ENCODE results near the gene SPATA4. TPM values are rescaled to one million over a fixed set of nuclear protein-coding genes. Genes with fewer than 3 reads are reported as not detected.

The SPATA4 gene
- total and polyA plus RNA-seq, 9 of the 15 experiments (the other 6 are each of a cell fraction or from before 2014, with no cell fraction given), result not detected

GRCh38 chr4:176236946-176237345 is 41.6 kb upstream of the SPATA4 start (continued):
- TF ChIP-seq, protein P1, sequence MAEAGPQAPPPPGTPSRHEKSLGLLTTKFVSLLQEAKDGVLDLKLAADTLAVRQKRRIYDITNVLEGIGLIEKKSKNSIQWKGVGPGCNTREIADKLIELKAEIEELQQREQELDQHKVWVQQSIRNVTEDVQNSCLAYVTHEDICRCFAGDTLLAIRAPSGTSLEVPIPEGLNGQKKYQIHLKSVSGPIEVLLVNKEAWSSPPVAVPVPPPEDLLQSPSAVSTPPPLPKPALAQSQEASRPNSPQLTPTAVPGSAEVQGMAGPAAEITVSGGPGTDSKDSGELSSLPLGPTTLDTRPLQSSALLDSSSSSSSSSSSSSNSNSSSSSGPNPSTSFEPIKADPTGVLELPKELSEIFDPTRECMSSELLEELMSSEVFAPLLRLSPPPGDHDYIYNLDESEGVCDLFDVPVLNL (CRISPR knock-in tag; IDR thresholded peaks at IDR 0.05; ENCODE audit: low read depth), result no peak

DNA sequence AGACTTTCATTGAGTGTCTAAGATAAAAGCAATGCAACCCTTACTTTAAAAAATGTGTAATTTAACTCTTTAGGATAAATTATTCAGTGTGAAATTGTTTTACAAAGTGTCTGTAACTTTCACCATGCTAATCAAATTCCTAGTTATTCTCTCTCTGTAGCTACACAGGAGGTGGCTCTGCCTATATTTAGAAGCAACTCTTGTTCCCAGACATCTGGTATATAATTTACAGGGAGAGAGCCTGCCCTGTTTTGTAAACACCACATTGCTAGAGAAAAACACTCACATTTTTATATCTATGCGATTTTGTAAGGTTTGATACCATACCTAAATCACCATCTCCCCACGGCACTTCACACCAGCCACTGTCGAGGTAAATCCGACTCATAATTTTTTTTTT is 35.5 kb upstream of the SPATA4 start:
- Histone ChIP-seq H4K20me1 (replicated peaks; ENCODE audit: control insufficient read depth, insufficient read depth, low read length) (no peaks in the 10 kb centered on the region), H3K79me2 (ENCODE audit: control insufficient read depth, insufficient read depth, low read length) (no peaks in the 10 kb centered on the region), H2AFZ (ENCODE audit: low read depth, low read length) (no peak overlapping the region), H3K4me1 (replicated peaks in 1 of 2; ENCODE audit: control insufficient read depth in 2 of 2, insufficient read depth in 2 of 2, low read length in 2 of 2) (no peaks in the 10 kb centered on the region; a peak in 1 of 5 replicates), H3K9me1 (ENCODE audit: control insufficient read depth, insufficient read depth, low read length) (no peaks in the 10 kb centered on the region), H3K9ac (ENCODE audit: insufficient read depth in 1 of 2, low read depth in 2 of 2, low read length in 2 of 2) (no peak overlapping the region), H3K9me3 (replicated peaks; ENCODE audit: control insufficient read depth, insufficient read depth, low read depth, low read length) (no peaks in the 10 kb centered on the region), H3K27me3 (ENCODE audit: control insufficient read depth in 2 of 2, insufficient read depth in 2 of 2, low read length in 2 of 2) (no peaks in the 10 kb centered on the region), H3K4me3 (no peak overlapping the region), H3K4me2 (ENCODE audit: insufficient read depth, low read length) (no peak overlapping the region), H3K36me3 (ENCODE audit: control insufficient read depth, insufficient read depth, low read length) (no peaks in the 10 kb centered on the region), H3K27ac (ENCODE audit: extremely low read depth, low read depth, low read length) (no peak overlapping the region)
- POLR2A ChIA-PET, result interaction anchor here (1.0 to 1.3 kb wide), 2 partner anchors 10 to 27 kb away, joined by 3 read pairs; no protein-coding TSS in a partner anchor
- DNase-seq (ENCODE audit: extremely low read depth in 1 of 4, low spot score in 3 of 4) (no peak), ATAC-seq (no peak), FAIRE-seq (no peak)
- BruUV-seq (replicated peaks), result no TSS peak
- WGBS (ENCODE audit: insufficient coverage, low coverage, missing lambda C conversion rate), result 0% methylated on average over 4 of the region's 4 CpGs
- intact Hi-C loops (cut with micrococcal nuclease) (loop anchor here (5.0 kb wide), 1 partner anchor 556 kb away; no protein-coding TSS in a partner anchor), in situ Hi-C loops (cut with MboI) (no loop called here)
- CTCF ChIA-PET (ENCODE audit: low intra/inter-chr PET ratio), result no interaction called here
- TF ChIP-seq ZBED1 (IDR thresholded peaks at IDR 0.05) (no peak), ZNF407 (IDR thresholded peaks at IDR 0.05; ENCODE audit: low read depth) (no peak), GTF2A2 (tag; IDR thresholded peaks at IDR 0.05) (no peak), ZNF551 (CRISPR knock-in tag; IDR thresholded peaks at IDR 0.05) (no peak), CREB1 (IDR thresholded peaks at IDR 0.05) (no peak), CREB1 (CRISPR knock-in tag; IDR thresholded peaks at IDR 0.05) (no peak), HBP1 (CRISPR knock-in tag; IDR thresholded peaks at IDR 0.05) (no peak), NFE2L1 (tag; IDR thresholded peaks at IDR 0.05; ENCODE audit: borderline replicate concordance, low read depth) (no peak)
- TF ChIP-seq, protein P2, sequence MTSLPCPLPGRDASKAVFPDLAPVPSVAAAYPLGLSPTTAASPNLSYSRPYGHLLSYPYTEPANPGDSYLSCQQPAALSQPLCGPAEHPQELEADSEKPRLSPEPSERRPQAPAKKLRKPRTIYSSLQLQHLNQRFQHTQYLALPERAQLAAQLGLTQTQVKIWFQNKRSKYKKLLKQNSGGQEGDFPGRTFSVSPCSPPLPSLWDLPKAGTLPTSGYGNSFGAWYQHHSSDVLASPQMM (CRISPR knock-in tag; IDR thresholded peaks at IDR 0.05), result no peak

Data from K562 (cell line).